ENCODE measurements around the gene ZC3H18. TPM values are rescaled to one million over a fixed set of nuclear protein-coding genes. Genes with fewer than 3 reads are reported as not detected.

The ZC3H18 gene
- total RNA-seq, 1 experiment from 2014 or later = 76.4 TPM

DNA sequence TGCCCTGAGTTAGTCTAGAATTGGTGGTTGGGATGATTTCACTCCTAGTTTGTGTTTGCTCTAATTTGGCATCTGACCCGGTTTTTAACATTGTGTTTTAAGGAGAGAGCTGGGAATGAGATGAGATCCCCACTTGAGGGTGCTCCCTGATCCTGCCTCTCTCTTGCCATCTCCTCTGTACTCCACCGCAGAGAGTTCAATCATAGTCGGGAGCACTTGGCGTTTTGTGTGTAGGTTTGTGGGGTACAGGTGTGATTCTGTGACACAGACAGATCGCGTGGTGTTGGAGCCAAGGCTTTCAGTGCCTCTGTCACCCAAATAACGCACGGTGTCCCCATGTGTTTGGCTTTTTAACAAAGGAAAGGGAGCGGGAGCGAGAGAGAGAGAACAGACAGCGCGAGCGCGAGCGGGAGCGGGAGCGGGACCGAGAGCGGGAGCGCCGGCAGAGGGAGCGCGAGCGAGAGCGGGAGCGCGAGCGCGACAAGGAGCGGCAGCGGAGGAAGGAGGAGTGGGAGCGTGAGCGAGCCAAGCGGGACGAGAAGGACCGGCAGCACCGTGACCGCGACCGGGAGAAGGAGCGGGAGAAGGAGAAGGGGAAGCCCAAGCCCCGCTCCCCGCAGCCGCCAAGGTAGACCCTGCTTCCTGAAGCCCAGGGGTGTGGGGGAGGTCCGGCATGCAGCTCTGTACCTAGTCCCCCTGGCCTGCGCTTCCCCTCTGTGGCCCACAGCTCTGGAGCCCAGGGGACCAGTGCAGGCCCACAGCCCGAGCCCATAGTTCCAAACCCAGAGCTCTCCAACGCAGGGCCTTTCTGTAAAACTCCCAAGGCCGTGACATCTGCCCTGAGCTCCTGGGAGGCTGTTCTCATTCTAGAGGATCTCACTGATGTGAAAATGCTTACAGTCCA, 41.0 kb downstream of the ZC3H18 start:
- Histone ChIP-seq H3K4me1 (replicated peaks; ENCODE audit: insufficient read depth) (no peaks in the 10 kb centered on the region), H3K27ac (no peak overlapping the region), H3K79me2 (ENCODE audit: low read depth) (no peaks in the 10 kb centered on the region), H3K4me2 (no peak overlapping the region), H3K36me3 (ENCODE audit: low read depth) (no peaks in the 10 kb centered on the region; the same call in 1 of the 2 replicates), H3K9me3 (ENCODE audit: insufficient read depth, low read depth) (no peaks in the 10 kb centered on the region), H4K20me1 (ENCODE audit: insufficient read depth) (peaks cover 28% of the 10 kb centered on the region), H3K9me2 (ENCODE audit: insufficient read depth) (no peaks in the 10 kb centered on the region), H3F3A (ENCODE audit: insufficient read depth, low read depth) (no peaks in the 10 kb centered on the region), H3K4me3 (no peak overlapping the region), H3K27me3 (ENCODE audit: insufficient read depth, low read depth) (no peaks in the 10 kb centered on the region), H2AFZ (no peak overlapping the region)
- ChIA-PET POLR2A (ENCODE audit: unreplicated experiment) (no interaction called here), CTCF (no interaction called here)
- DNase-seq = no peak
- intact Hi-C loops (cut with micrococcal nuclease; ENCODE audit: unreplicated experiment) = no loop called here
- TF ChIP-seq EZH2 (IDR thresholded peaks at IDR 0.05; ENCODE audit: low read depth) = no peak
- TF ChIP-seq, protein P1, sequence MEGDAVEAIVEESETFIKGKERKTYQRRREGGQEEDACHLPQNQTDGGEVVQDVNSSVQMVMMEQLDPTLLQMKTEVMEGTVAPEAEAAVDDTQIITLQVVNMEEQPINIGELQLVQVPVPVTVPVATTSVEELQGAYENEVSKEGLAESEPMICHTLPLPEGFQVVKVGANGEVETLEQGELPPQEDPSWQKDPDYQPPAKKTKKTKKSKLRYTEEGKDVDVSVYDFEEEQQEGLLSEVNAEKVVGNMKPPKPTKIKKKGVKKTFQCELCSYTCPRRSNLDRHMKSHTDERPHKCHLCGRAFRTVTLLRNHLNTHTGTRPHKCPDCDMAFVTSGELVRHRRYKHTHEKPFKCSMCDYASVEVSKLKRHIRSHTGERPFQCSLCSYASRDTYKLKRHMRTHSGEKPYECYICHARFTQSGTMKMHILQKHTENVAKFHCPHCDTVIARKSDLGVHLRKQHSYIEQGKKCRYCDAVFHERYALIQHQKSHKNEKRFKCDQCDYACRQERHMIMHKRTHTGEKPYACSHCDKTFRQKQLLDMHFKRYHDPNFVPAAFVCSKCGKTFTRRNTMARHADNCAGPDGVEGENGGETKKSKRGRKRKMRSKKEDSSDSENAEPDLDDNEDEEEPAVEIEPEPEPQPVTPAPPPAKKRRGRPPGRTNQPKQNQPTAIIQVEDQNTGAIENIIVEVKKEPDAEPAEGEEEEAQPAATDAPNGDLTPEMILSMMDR (conservative IDR thresholded peaks at IDR 0.05) = no peak
- BruUV-seq (replicated peaks) = no TSS peak

DNA sequence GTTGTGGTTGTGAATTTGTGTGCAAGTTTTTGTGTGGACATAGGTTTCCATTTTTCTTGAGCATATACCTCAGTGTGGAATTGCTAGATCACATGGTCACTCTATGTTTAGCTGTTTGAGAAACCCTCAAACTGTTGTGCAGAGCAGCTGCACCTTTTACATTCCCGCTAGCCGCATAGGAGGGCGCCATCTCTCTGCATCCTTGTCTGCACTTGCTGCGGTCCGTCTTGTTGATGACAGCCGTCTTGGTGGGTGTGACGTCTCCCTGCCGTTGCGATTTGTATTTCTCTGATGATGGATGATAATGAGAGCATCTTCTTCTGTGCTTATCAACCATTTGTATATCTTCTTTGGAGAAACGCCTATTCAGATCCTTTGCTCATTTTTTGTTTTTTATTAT, 43.1 kb downstream of the ZC3H18 start:
- no peaks in the 10 kb centered on the region for H3F3A ChIP-seq (ENCODE audit: insufficient read depth, low read depth)

DNA sequence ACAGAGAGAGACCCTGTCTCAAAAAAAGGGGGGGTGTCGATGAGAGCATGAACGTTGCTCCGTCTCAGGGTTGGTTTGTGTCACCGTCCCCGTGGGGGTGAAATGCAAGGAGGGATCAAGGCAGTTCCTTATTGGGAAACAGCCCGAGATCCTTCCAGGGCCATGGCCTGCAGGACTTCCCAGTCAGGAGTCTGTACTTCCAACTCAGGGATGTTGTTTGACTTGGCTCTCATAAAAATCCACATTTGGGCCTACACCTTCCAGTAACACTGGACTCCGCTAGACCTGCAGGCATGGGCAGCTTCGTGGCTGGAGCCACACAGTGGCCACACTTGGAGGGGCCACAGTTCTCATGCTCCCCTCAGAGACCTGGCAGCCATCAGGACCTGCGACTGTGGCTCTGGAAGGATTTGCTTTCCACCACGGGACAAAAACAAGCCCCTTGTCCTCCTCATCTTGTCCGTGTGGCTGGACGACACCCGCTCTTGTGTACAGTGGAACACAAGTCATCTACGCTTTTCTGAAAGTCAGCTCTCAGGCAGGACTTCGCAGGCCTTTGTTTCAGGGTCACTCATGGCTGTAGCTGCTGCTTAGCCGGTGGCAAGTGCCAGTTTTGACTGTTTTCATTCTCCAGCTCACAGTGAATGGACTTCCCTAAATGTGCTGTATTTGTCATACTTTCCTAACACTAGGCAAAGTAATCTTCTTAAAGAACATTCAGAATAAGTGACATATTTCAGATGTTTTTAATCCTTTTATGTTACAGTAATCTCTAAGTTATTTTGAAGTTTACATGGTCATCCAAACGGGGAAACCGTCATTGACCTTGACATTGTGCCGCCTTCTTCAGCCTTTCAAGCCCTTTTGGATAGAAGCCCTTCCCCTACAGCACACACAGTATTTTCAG, 44.0 kb downstream of the ZC3H18 start:
- Histone ChIP-seq H3K79me2 (ENCODE audit: low read depth) (no peaks in the 10 kb centered on the region), H3K4me2 (no peak overlapping the region)
- no TSS peak for BruUV-seq (replicated peaks)

More for the DNA sequence above, 43.1 kb downstream of the ZC3H18 start:
- no peak overlapping the region for H2AFZ ChIP-seq
- no peak for TF ChIP-seq EZH2 (IDR thresholded peaks at IDR 0.05; ENCODE audit: low read depth)
- TF ChIP-seq, protein P1 (conservative IDR thresholded peaks at IDR 0.05) = no peak
- ChIA-PET CTCF (no interaction called here), POLR2A (ENCODE audit: unreplicated experiment) (no interaction called here)
- DNase-seq = peak in 1 of 2 experiments; percentile 8
- no peak overlapping the region for H3K27ac ChIP-seq
- no peaks in the 10 kb centered on the region for H3K27me3 ChIP-seq (ENCODE audit: insufficient read depth, low read depth)
- H3K4me1 ChIP-seq (replicated peaks; ENCODE audit: insufficient read depth) = no peaks in the 10 kb centered on the region
- no TSS peak for BruUV-seq (replicated peaks)
- H3K4me2 ChIP-seq = no peak overlapping the region
- intact Hi-C loops (cut with micrococcal nuclease; ENCODE audit: unreplicated experiment) = no loop called here
- H3K4me3 ChIP-seq = no peak overlapping the region
- H3K9me3 ChIP-seq (ENCODE audit: insufficient read depth, low read depth) = no peaks in the 10 kb centered on the region
- peaks cover 23% of the 10 kb centered on the region for H4K20me1 ChIP-seq (ENCODE audit: insufficient read depth)
- H3K79me2 ChIP-seq (ENCODE audit: low read depth) = no peaks in the 10 kb centered on the region
- no peaks in the 10 kb centered on the region; the same call in 1 of the 2 replicates for H3K36me3 ChIP-seq (ENCODE audit: low read depth)
- no peaks in the 10 kb centered on the region for H3K9me2 ChIP-seq (ENCODE audit: insufficient read depth)

More for the DNA sequence above, 44.0 kb downstream of the ZC3H18 start:
- no peaks in the 10 kb centered on the region for H3K27me3 ChIP-seq (ENCODE audit: insufficient read depth, low read depth)
- no peaks in the 10 kb centered on the region; the same call in 1 of the 2 replicates for H3K36me3 ChIP-seq (ENCODE audit: low read depth)
- H3K4me3 ChIP-seq = no peak overlapping the region
- no peaks in the 10 kb centered on the region for H3K9me2 ChIP-seq (ENCODE audit: insufficient read depth)
- no peaks in the 10 kb centered on the region for H3K9me3 ChIP-seq (ENCODE audit: insufficient read depth, low read depth)
- no peaks in the 10 kb centered on the region for H3K4me1 ChIP-seq (replicated peaks; ENCODE audit: insufficient read depth)
- no peaks in the 10 kb centered on the region for H3F3A ChIP-seq (ENCODE audit: insufficient read depth, low read depth)
- H2AFZ ChIP-seq = no peak overlapping the region
- H4K20me1 ChIP-seq (ENCODE audit: insufficient read depth) = peaks cover 26% of the 10 kb centered on the region
- TF ChIP-seq EZH2 (IDR thresholded peaks at IDR 0.05; ENCODE audit: low read depth) = no peak
- TF ChIP-seq, protein P1 (conservative IDR thresholded peaks at IDR 0.05) = no peak
- POLR2A ChIA-PET (ENCODE audit: unreplicated experiment) = no interaction called here
- CTCF ChIA-PET = no interaction called here
- DNase-seq = peak in 1 of 2 experiments; percentile 23
- no peak overlapping the region for H3K27ac ChIP-seq
- intact Hi-C loops (cut with micrococcal nuclease; ENCODE audit: unreplicated experiment) = no loop called here
